ENCODE measurements around the gene CAPN5.

CAPN5 gene

GRCh38 chr11:77118971-77119370, 52.2 kb downstream of the CAPN5 start:
- no peak overlapping the region for H3K27ac Mint-ChIP-seq
- no peak for DNase-seq (ENCODE audit: low spot score in 2 of 2)
- peaks cover 7% of the 10 kb centered on the region for H3K4me1 Mint-ChIP-seq
- no peak overlapping the region for H3K4me3 Mint-ChIP-seq
- no peak for ATAC-seq
- H3K36me3 Mint-ChIP-seq, result no peaks in the 10 kb centered on the region
- H3K9me3 Mint-ChIP-seq, result no peaks in the 10 kb centered on the region

GRCh38 chr11:77119531-77119936, 52.8 kb downstream of the CAPN5 start:
- H3K9me3 Mint-ChIP-seq, result no peaks in the 10 kb centered on the region
- peaks cover 7% of the 10 kb centered on the region for H3K4me1 Mint-ChIP-seq
- no peak overlapping the region for H3K4me3 Mint-ChIP-seq
- ATAC-seq (no peak), DNase-seq (ENCODE audit: low spot score in 2 of 2) (no peak)
- no peak overlapping the region for H3K27ac Mint-ChIP-seq
- H3K36me3 Mint-ChIP-seq, result no peaks in the 10 kb centered on the region

- H3K27ac Mint-ChIP-seq, result no peak overlapping the region
- peaks cover 7% of the 10 kb centered on the region for H3K4me1 Mint-ChIP-seq
- no peak for ATAC-seq
- H3K9me3 Mint-ChIP-seq, result no peaks in the 10 kb centered on the region
- H3K36me3 Mint-ChIP-seq, result no peaks in the 10 kb centered on the region
- DNase-seq (ENCODE audit: low spot score in 2 of 2), result no peak
- no peak overlapping the region for H3K4me3 Mint-ChIP-seq
These were observed 53.8 kb downstream of the CAPN5 start for GRCh38 chr11:77120571-77120970.

- Mint-ChIP-seq H3K27ac (no peak overlapping the region), H3K36me3 (no peaks in the 10 kb centered on the region), H3K9me3 (no peaks in the 10 kb centered on the region), H3K4me1 (peaks cover 9% of the 10 kb centered on the region), H3K4me3 (no peak overlapping the region)
- DNase-seq (ENCODE audit: low spot score in 2 of 2), result no peak
- no peak for ATAC-seq
These were observed 54.4 kb downstream of the CAPN5 start for GRCh38 chr11:77121096-77121640.

- no peak overlapping the region for H3K27ac Mint-ChIP-seq
- no peaks in the 10 kb centered on the region for H3K36me3 Mint-ChIP-seq
- peaks cover 16% of the 10 kb centered on the region for H3K4me1 Mint-ChIP-seq
- H3K4me3 Mint-ChIP-seq, result no peak overlapping the region
- DNase-seq (ENCODE audit: low spot score in 2 of 2) (no peak), ATAC-seq (no peak)
- no peaks in the 10 kb centered on the region for H3K9me3 Mint-ChIP-seq
These were observed 55.3 kb downstream of the CAPN5 start for GRCh38 chr11:77121876-77122575.

GRCh38 chr11:77122576-77123212, 55.9 kb downstream of the CAPN5 start:
- H3K27ac Mint-ChIP-seq, result no peak overlapping the region
- DNase-seq (ENCODE audit: low spot score in 2 of 2) (no peak), ATAC-seq (no peak)
- H3K9me3 Mint-ChIP-seq, result no peaks in the 10 kb centered on the region
- peaks cover 21% of the 10 kb centered on the region for H3K4me1 Mint-ChIP-seq
- H3K4me3 Mint-ChIP-seq, result no peak overlapping the region
- H3K36me3 Mint-ChIP-seq, result no peaks in the 10 kb centered on the region

- Mint-ChIP-seq H3K27ac (peak overlapping the region; percentile 40), H3K4me3 (no peak overlapping the region), H3K9me3 (no peaks in the 10 kb centered on the region), H3K4me1 (peaks cover 28% of the 10 kb centered on the region), H3K36me3 (no peaks in the 10 kb centered on the region)
- ATAC-seq, result no peak
- DNase-seq (ENCODE audit: low spot score in 2 of 2), result no peak
These were observed 56.8 kb downstream of the CAPN5 start for GRCh38 chr11:77123591-77123990.

GRCh38 chr11:77124041-77124440, 57.3 kb downstream of the CAPN5 start:
- ATAC-seq, result no peak

GRCh38 chr11:77124488-77124887, 57.7 kb downstream of the CAPN5 start:
- DNase-seq (ENCODE audit: low spot score in 2 of 2) (no peak), ATAC-seq (no peak)
- Mint-ChIP-seq H3K27ac (no peak overlapping the region), H3K4me1 (peaks cover 28% of the 10 kb centered on the region), H3K36me3 (no peaks in the 10 kb centered on the region), H3K9me3 (no peaks in the 10 kb centered on the region), H3K4me3 (no peak overlapping the region)

More at GRCh38 chr11:77124041-77124440, 57.3 kb downstream of the CAPN5 start:
- no peaks in the 10 kb centered on the region for H3K9me3 Mint-ChIP-seq
- DNase-seq (ENCODE audit: low spot score in 2 of 2), result no peak
- H3K27ac Mint-ChIP-seq, result peak overlapping the region; percentile 40
- no peak overlapping the region for H3K4me3 Mint-ChIP-seq
- no peaks in the 10 kb centered on the region for H3K36me3 Mint-ChIP-seq
- H3K4me1 Mint-ChIP-seq, result peaks cover 28% of the 10 kb centered on the region

GRCh38 chr11:77125191-77125590, 58.4 kb downstream of the CAPN5 start:
- Mint-ChIP-seq H3K36me3 (no peaks in the 10 kb centered on the region), H3K27ac (no peak overlapping the region), H3K4me3 (no peak overlapping the region), H3K9me3 (no peaks in the 10 kb centered on the region), H3K4me1 (peaks cover 28% of the 10 kb centered on the region)
- ATAC-seq (no peak), DNase-seq (ENCODE audit: low spot score in 2 of 2) (no peak)

GRCh38 chr11:77125695-77126094, 58.9 kb downstream of the CAPN5 start:
- DNase-seq (ENCODE audit: low spot score in 2 of 2) (no peak), ATAC-seq (no peak)
- Mint-ChIP-seq H3K9me3 (no peaks in the 10 kb centered on the region), H3K4me3 (peak overlapping the region; percentile 64), H3K36me3 (no peaks in the 10 kb centered on the region), H3K27ac (no peak overlapping the region), H3K4me1 (peaks cover 26% of the 10 kb centered on the region)

GRCh38 chr11:77126156-77126775, 59.5 kb downstream of the CAPN5 start:
- Mint-ChIP-seq H3K4me3 (peak overlapping the region; percentile 64), H3K27ac (peak overlapping the region; percentile 67), H3K36me3 (no peaks in the 10 kb centered on the region), H3K4me1 (peaks cover 21% of the 10 kb centered on the region), H3K9me3 (no peaks in the 10 kb centered on the region)
- no peak for DNase-seq (ENCODE audit: low spot score in 2 of 2)
- no peak for ATAC-seq

GRCh38 chr11:77126861-77127234, 60.1 kb downstream of the CAPN5 start:
- DNase-seq (ENCODE audit: low spot score in 2 of 2), result no peak
- Mint-ChIP-seq H3K9me3 (no peaks in the 10 kb centered on the region), H3K4me1 (peaks cover 21% of the 10 kb centered on the region), H3K27ac (peak overlapping the region; percentile 67), H3K36me3 (no peaks in the 10 kb centered on the region), H3K4me3 (peak overlapping the region; percentile 64)
- ATAC-seq, result peak; percentile 2

- no peak overlapping the region for H3K27ac Mint-ChIP-seq
- H3K9me3 Mint-ChIP-seq, result no peaks in the 10 kb centered on the region
- H3K4me1 Mint-ChIP-seq, result peaks cover 21% of the 10 kb centered on the region
- DNase-seq (ENCODE audit: low spot score in 2 of 2) (peak; percentile 67 to 82), ATAC-seq (peak; percentile 71)
- H3K4me3 Mint-ChIP-seq, result peak overlapping the region; percentile 64
- H3K36me3 Mint-ChIP-seq, result no peaks in the 10 kb centered on the region
These were observed 60.6 kb downstream of the CAPN5 start for GRCh38 chr11:77127235-77127911.

GRCh38 chr11:77127920-77128691, 61.3 kb downstream of the CAPN5 start, which contains the start of gene MYO7A:
MYO7A (plus strand) TSS chr11:77128246; CDS start chr11:77130635, 2,389 bp downstream.
- no peaks in the 10 kb centered on the region for H3K9me3 Mint-ChIP-seq
- H3K4me3 Mint-ChIP-seq, result peak within 1 kb of the TSS; percentile 64
- H3K27ac Mint-ChIP-seq, result no peak within 1 kb of the TSS
- no peak for DNase-seq (ENCODE audit: low spot score in 2 of 2)
- H3K36me3 Mint-ChIP-seq, result no peaks in the 10 kb centered on the region
- peaks cover 21% of the 10 kb centered on the region for H3K4me1 Mint-ChIP-seq
- no peak for ATAC-seq

All from stimulated activated effector memory CD8-positive, alpha-beta T cell treated with anti-CD3 and anti-CD28 coated beads, Interleukin-12 subunit alpha, Interleukin-12 subunit beta, amount 100 ng/mL, for 72 hours (primary cell).